Measurements from ENCODE around the gene PLPPR2.

GRCh38 chr19:11339254-11340098 is 15.8 kb upstream of the PLPPR2 start, which contains the start of gene RAB3D:
- no peak for TF ChIP-seq CTCF (IDR thresholded peaks at IDR 0.05; ENCODE audit: poor library complexity)
- TF ChIP-seq EZH2 (IDR thresholded peaks at IDR 0.05; ENCODE audit: borderline replicate concordance): no peak
- no peak for TF ChIP-seq EZH2phosphoT487 (IDR thresholded peaks at IDR 0.05; ENCODE audit: low read depth, severe bottlenecking, unreplicated experiment)

Data from hepatocyte (in vitro differentiated cells).